ENCODE results near the gene PCBD2.
"Not testable (repeated sequence)": the region's sequence is repeated elsewhere in the genome, so short reads cannot be mapped to it uniquely, and the experiment has no call there.

Gene PCBD2

DNA sequence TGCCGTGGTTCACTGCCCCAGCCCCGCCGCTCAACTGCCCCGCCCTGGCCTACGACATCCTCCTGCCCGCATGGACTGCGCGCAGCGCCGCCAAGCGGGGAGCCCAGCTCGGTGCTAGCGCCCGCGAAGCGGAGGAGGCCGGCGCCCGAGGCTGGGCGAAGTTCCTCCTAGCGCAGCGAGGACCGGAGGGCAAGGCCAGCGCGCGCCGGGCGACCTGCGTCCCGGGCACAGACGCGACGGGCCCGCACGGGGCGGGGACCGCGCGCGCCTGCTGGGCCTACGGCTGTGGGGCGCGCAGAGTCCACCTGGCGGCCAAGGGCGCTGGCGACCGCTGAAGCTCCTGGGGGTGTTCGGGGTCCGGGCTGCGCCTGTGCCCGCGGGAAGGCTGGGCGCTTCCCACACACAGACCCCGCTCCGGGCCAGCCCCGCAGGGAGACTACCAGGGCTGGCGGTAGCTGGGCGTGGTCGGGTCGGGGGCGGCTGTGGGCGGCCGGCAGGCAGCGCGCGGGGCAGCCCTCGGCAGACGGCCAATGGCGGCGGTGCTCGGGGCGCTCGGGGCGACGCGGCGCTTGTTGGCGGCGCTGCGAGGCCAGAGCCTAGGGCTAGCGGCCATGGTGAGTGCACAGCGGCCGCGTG lies at the start of gene PCBD2:
Gene PCBD2 (plus strand): TSS at position 522 of the 636 bp plus-strand sequence. CDS start 9 bp downstream, at position 531.
- peak; percentile 78 to 94 for DNase-seq

GRCh38 chr5:134856465-134856864 lies 48.5 kb upstream of the PCBD2 start:
- not testable (repeated sequence) for DNase-seq

GRCh38 chr5:134857401-134857800 lies 47.5 kb upstream of the PCBD2 start:
- DNase-seq, result no peak

- no peak for DNase-seq
Measured at GRCh38 chr5:134864707-134865106, 40.2 kb upstream of the PCBD2 start.

DNA sequence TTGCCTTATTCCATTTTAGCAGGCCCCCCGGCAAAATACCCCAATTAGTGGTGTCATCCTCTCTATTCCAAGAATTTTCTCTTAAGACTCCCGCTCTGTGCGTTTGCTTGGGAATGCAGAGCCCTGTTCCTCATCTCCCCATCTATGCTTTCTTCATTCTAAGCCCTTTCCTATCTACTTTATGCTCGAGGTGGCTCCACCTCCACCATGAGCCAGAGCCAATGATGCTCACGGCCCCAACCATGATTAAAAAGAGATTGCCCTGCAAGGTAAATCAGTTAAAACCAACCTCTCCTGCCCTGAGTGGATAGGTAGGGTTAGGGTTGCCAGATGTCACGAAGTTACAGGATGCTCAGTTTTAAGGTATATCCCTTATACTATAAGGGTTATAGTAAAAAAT lies 31.4 kb upstream of the PCBD2 start:
- peak in 1 of 2 experiments; percentile 15 for DNase-seq

DNA sequence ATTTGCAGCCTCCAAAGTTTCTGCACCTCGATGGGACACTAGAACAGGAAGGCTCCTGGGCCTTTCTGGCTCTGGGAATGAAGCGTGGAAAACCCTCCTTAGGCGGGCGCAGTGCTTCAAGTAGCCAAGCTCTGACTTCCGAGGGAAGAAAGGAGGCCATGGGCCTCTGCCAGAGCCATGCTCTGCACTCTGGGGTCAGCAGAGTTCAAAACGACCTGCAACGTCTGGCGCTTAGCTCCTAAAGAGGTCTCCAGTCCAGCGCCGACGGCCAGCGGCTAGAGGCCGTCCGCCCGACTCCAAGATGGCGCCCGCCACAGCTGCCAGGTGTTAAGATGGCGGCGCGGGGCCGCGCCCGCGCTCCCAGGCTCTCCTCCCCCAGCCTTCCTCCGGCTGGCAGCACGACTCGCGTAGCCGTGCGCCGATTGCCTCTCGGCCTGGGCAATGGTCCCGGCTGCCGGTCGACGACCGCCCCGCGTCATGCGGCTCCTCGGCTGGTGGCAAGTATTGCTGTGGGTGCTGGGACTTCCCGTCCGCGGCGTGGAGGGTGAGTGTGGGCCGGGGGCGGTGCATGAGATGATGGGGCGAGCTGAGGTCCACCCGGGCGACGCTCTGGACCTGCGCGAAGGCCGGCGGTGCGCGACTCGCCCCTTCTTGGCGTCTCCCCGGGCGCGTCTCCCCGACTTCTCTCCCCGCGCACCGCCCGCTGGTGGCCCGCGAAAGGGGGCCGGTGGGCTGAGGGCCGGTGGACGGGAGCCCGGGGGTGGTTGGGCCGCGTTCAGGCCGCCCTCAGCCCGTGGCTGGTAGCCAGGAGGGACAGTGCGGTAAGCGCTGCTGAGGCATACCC lies 30.7 kb upstream of the PCBD2 start, which contains the start of gene TXNDC15:
Gene TXNDC15 (plus strand): TSS at position 385 of the 844 bp plus-strand sequence. CDS start 57 bp downstream, at position 442.
- peak; percentile 49 to 87 for DNase-seq

GRCh38 chr5:134874831-134875655 lies 29.9 kb upstream of the PCBD2 start:
- DNase-seq, result peak; percentile 33 to 50

DNA sequence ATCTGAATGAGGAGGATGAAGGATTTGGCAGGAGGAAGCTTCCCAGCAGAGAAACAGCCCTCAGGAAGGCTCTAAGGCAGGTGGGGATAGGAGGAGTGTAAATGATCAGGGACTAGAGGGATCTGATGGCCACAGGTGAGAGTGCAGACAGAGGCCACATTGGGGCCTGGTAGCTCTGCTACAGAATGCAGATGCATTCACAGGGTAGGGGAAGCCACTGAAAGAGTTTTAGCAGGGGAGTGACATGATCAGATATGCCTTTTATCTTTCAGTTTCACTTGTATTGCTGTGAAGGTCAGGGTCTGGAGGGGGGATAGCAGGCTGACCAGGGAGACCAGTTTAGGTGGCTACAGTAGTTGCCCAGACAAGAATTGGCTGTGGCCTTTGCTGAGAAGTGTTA lies 27.8 kb upstream of the PCBD2 start:
- DNase-seq, result no peak

DNA sequence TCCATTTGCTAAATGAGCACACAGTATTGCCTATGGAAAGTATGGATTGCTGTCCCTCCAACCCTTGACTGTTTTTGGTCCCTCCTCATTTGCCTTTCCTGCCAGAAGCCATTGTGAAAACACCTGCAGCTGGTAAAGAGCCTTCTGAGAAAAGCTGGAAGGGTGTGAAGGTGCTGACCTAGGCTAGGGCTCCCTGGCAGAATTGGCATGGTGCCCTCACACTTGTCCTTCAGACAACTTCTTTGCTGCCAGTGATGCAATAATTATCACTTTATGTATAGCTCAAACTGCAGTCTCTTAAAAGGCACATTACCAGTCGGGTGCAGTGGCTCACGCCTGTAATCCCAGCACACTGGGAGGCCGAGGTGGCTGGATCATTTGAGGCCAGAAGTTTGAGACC lies 26.5 kb upstream of the PCBD2 start:
- DNase-seq, result no peak

- DNase-seq, result peak in 1 of 2 experiments; percentile 5
Measured at GRCh38 chr5:134879456-134879855, 25.5 kb upstream of the PCBD2 start.

DNA sequence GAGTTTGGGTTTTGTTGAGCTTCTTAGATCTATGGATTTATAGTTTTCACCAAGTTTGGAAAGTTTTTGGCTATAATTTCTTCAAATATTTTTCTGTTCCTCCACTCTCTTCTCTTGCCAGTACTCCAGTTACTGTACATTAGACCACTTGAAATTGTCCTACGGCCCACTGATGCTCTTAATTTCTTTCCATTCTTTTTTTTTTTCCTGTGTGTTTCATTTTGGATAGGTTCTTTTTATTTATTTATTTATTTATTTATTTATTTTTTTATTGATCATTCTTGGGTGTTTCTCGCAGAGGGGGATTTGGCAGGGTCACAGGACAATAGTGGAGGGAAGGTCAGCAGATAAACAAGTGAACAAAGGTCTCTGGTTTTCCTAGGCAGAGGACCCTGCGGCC lies 24.0 kb upstream of the PCBD2 start:
- DNase-seq, result not testable (repeated sequence)

DNA sequence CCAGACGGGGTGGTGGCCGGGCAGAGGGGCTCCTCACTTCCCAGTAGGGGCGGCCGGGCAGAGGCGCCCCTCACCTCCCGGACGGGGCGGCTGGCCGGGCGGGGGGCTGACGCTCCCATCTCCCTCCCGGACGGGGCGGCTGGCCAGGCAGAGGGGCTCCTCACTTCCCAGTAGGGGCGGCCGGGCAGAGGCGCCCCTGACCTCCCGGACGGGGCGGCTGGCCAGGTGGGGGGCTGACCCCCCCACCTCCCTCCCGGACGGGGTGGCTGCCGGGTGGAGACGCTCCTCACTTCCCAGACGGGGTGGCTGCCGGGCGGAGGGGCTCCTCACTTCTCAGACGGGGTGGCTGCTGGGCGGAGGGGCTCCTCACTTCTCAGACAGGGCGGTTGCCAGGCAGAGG lies 23.2 kb upstream of the PCBD2 start:
- not testable (repeated sequence) for DNase-seq

DNA sequence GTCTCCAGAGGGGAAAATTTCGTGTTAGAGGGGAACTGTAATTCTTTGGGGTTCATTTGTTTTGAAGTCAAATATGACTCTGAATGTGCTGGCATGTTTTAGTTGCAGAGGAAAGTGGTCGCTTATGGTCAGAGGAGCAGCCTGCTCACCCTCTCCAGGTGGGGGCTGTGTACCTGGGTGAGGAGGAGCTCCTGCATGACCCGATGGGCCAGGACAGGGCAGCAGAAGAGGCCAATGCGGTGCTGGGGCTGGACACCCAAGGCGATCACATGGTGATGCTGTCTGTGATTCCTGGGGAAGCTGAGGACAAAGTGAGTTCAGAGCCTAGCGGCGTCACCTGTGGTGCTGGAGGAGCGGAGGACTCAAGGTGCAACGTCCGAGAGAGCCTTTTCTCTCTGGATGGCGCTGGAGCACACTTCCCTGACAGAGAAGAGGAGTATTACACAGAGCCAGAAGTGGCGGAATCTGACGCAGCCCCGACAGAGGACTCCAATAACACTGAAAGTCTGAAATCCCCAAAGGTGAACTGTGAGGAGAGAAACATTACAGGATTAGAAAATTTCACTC lies 17.3 kb upstream of the PCBD2 start:
- no peak for DNase-seq

GRCh38 chr5:134889335-134889734 lies 15.6 kb upstream of the PCBD2 start:
- no peak for DNase-seq

GRCh38 chr5:134891473-134891872 lies 13.5 kb upstream of the PCBD2 start:
- DNase-seq, result no peak

DNA sequence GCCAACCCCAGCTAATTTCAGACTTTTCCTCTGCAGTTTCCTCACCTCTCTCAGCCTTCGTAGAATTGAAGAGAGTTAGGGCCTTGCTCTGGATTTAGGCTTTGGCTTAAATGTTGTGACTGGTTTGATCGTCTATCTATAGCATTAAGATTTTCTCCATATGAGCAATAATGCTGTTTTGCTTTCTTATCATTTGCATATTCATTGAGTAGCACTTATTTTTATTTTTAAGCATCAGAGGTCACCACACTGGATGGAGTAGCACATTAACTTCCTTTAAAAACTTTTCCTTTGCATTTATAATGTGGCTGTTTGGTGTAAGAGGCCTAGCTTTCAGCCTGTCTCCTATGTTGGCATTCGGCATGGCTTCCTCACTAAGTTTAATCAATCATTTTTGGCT lies 12.6 kb upstream of the PCBD2 start:
- DNase-seq, result no peak

DNA sequence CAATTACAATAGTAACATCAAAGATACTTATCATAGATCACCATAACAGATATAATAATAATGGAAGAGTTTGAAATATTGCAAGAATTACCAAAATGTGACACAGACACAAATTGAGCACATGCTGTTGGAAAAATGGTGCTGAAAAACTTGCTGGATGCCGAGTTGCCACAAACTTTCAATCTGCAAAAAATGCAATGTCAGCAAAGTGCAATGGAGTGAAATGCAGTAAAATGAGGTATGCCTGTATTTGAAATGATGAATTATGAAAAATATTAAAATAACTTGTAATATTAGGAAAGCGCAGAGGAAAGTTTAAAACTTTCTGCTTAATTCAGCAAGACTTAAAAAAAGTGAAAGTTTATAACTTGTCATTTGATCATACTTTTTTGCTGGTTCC lies 12.0 kb upstream of the PCBD2 start:
- no peak for DNase-seq

GRCh38 chr5:134893748-134894505 lies 11.0 kb upstream of the PCBD2 start:
- no peak for DNase-seq

GRCh38 chr5:134902071-134902801 lies 2.7 kb upstream of the PCBD2 start:
- DNase-seq, result no peak

- peak; percentile 66 to 74 for DNase-seq
Measured at GRCh38 chr5:134905246-134905996, 490 bp downstream of the PCBD2 start.

- DNase-seq, result no peak
Measured at GRCh38 chr5:134906811-134907210, 1.9 kb downstream of the PCBD2 start.
